HepG2 (cell line): ENCODE measurements around the gene RNF13. TPM values are rescaled to one million over a fixed set of nuclear protein-coding genes. Genes with fewer than 3 reads are reported as not detected.

Experiments used
- ATAC-seq: fragments of 200-7000 bp; cut with Tn5 transposase; 3 replicates; pipeline ENCODE4 v1.9.1; 2020; ENCODE audit warnings: mild to moderate bottlenecking, moderate library complexity
- BruUV-seq: library from RNA; stranded (reverse); fragments of 400-500 nt; replicated peaks from 2 replicates; lab custom pipeline; 2021; lab: Mats Ljungman, UMichigan
- CTCF ChIA-PET: fragments of 300-600 bp; formaldehyde crosslinking; extraction: SDS; loops from one replicate; lab custom pipeline; 2021; ENCODE audit warnings: low total read pairs, inconsistent platforms, low intra/inter-chr PET ratio; lab: Yijun Ruan, JAX
- POLR2A ChIA-PET: fragments of 350-600 bp; sonication (Branson Sonifier 250); formaldehyde crosslinking; loops from one replicate; lab custom pipeline; 2020; ENCODE audit warnings: antibody characterized with exemption, inconsistent platforms; lab: Yijun Ruan, JAX
- DNase-seq: peaks from one replicate; pipeline ENCODE4 v3.0.0-alpha.2; 2015; ENCODE audit warnings: low spot score
- FAIRE-seq: peaks from 3 replicates; lab custom pipeline; 2011; peaks lifted over from hg19 to GRCh38; lab: Jason Lieb, UNC
- H2AFZ ChIP-seq: one replicate; pipeline ENCODE4 v1.6.1; 2011; ENCODE audit warnings: low read length, inconsistent platforms
- H3K27ac ChIP-seq: fragments of 300-600 bp; 3 replicates; pipeline ENCODE4 v1.8.0; 2011; ENCODE audit warnings: mixed run types, mild to moderate bottlenecking, mixed read lengths, low read length, inconsistent platforms; ENCODE audit not compliant: insufficient read depth; ENCODE audit errors: extremely low read length
- H3K27me3 ChIP-seq, 2 experiments: fragments of 200-600 bp in 1 of 2; 2 replicates in 1 of 2; 3 replicates in 1 of 2; pipeline versions ENCODE4 v1.6.0 to v1.8.0; 2011; ENCODE audit warnings: low read length in 2 of 2, mild to moderate bottlenecking in 2 of 2, moderate library complexity in 2 of 2, inconsistent platforms in 1 of 2; ENCODE audit not compliant: insufficient read depth in 2 of 2, control insufficient read depth in 1 of 2
- H3K36me3 ChIP-seq, 2 experiments: fragments of 200-600 bp in 1 of 2; replicated peaks in 1 of 2; 2 replicates in 1 of 2; 3 replicates in 1 of 2; pipeline versions ENCODE4 v1.5.1 to v1.8.0; 2011; ENCODE audit warnings: low read length in 2 of 2, inconsistent platforms in 1 of 2; ENCODE audit not compliant: insufficient read depth in 2 of 2, control insufficient read depth in 1 of 2
- H3K4me1 ChIP-seq: 2 replicates; pipeline ENCODE4 v1.5.1; 2012; ENCODE audit warnings: low read length, inconsistent platforms; ENCODE audit not compliant: insufficient read depth
- H3K4me2 ChIP-seq: 2 replicates; pipeline ENCODE4 v1.6.0; 2011; ENCODE audit warnings: low read depth, low read length, inconsistent platforms
- H3K4me3 ChIP-seq, 3 experiments: fragments of 200-600 bp in 1 of 3; sonication (generic), shearing (Covaris generic) in 1 of 3; replicated peaks in 1 of 3; 2 replicates each; pipeline ENCODE4 v1.5.1; 2011 to 2016; ENCODE audit warnings: low read length in 3 of 3, inconsistent platforms in 2 of 3, low read depth in 2 of 3, mild to moderate bottlenecking in 2 of 3, control low read depth in 1 of 3, mixed read lengths in 1 of 3; ENCODE audit not compliant: insufficient read depth in 1 of 3
- H3K79me2 ChIP-seq: one replicate; pipeline ENCODE4 v1.6.1; 2011; ENCODE audit warnings: low read length, inconsistent platforms; ENCODE audit not compliant: insufficient read depth
- H3K9ac ChIP-seq: 2 replicates; pipeline ENCODE4 v1.6.0; 2011; ENCODE audit warnings: mild to moderate bottlenecking, low read depth, low read length, inconsistent platforms; ENCODE audit not compliant: insufficient read depth
- H3K9me3 ChIP-seq: 2 replicates; pipeline ENCODE4 v1.5.1; 2012; ENCODE audit warnings: mild to moderate bottlenecking, low read length
- H4K20me1 ChIP-seq: 2 replicates; pipeline ENCODE4 v1.6.0; 2011; ENCODE audit warnings: inconsistent platforms, mild to moderate bottlenecking, low read length, moderate library complexity; ENCODE audit not compliant: insufficient read depth
- DDIT3 ChIP-seq: sonication (generic); formaldehyde crosslinking; IDR thresholded peaks from 2 replicates; pipeline ENCODE4 v1.4.0; 2020; ENCODE audit warnings: mild to moderate bottlenecking, missing genetic modification reagents
- EZH2 ChIP-seq: conservative IDR thresholded peaks from 2 replicates; pipeline ENCODE4 v1.6.1; 2012; ENCODE audit warnings: mild to moderate bottlenecking, low read depth, low read length, moderate library complexity
- HBP1 ChIP-seq: IDR thresholded peaks from 2 replicates; pipeline ENCODE4 v1.6.1; 2016; ENCODE audit warnings: low read depth, control low read depth
- HIC2 ChIP-seq: sonication (generic); formaldehyde crosslinking; IDR thresholded peaks from 2 replicates; pipeline ENCODE4 v1.9.0; 2022; ENCODE audit warnings: low read depth, missing genetic modification reagents
- HMG20B ChIP-seq: conservative IDR thresholded peaks from 2 replicates; pipeline ENCODE4 v1.6.1; 2016; ENCODE audit warnings: missing genetic modification reagents, missing compliant biosample characterization
- HOXD1 ChIP-seq: sonication (generic); formaldehyde crosslinking; IDR thresholded peaks from 2 replicates; pipeline ENCODE4 v1.5.0; 2020; ENCODE audit warnings: missing genetic modification reagents
- KLF6 ChIP-seq: IDR thresholded peaks from 2 replicates; pipeline ENCODE4 v1.8.0; 2016; ENCODE audit warnings: missing biosample characterization, missing genetic modification reagents
- TFDP2 ChIP-seq: sonication (generic); formaldehyde crosslinking; IDR thresholded peaks from 2 replicates; pipeline ENCODE4 v1.4.0; 2020; ENCODE audit warnings: missing genetic modification reagents
- TGIF2 ChIP-seq: IDR thresholded peaks from 2 replicates; pipeline ENCODE4 v1.6.1; 2016; ENCODE audit warnings: control low read depth, missing compliant biosample characterization
- ZNF382 ChIP-seq: sonication (generic); formaldehyde crosslinking; IDR thresholded peaks from 2 replicates; pipeline ENCODE4 v1.5.0; 2020; ENCODE audit warnings: missing genetic modification reagents, mild to moderate bottlenecking, borderline replicate concordance
- ZNF513 ChIP-seq: sonication (generic); formaldehyde crosslinking; conservative IDR thresholded peaks from 2 replicates; pipeline ENCODE4 v1.5.0; 2020; ENCODE audit warnings: missing genetic modification reagents
- ZNF589 ChIP-seq: sonication (generic); formaldehyde crosslinking; conservative IDR thresholded peaks from 2 replicates; pipeline ENCODE4 v1.8.0; 2022; ENCODE audit warnings: mild to moderate bottlenecking, moderate library complexity, missing genetic modification reagents
- ZSCAN25 ChIP-seq: sonication (generic); formaldehyde crosslinking; IDR thresholded peaks from 2 replicates; pipeline ENCODE4 v1.8.0; 2022; ENCODE audit warnings: mild to moderate bottlenecking, missing genetic modification reagents
- WGBS: methylation state at CpG from one replicate; pipeline ENCODE4 v1.1.6; 2017; ENCODE audit warnings: low lambda C conversion rate; 5-methylcytosine and 5-hydroxymethylcytosine counted together
- in situ Hi-C: cut with HindIII; loops from 2 replicates; pipeline ENCODE4 v1.10.0; 2017; ENCODE audit warnings: low pct_unique_long_range_greater_than_20kb; ENCODE audit not compliant: extremely low pct_ligation_motif_present
- intact Hi-C: fragments of 100-400 bp; cut with micrococcal nuclease; formaldehyde crosslinking; loops from one replicate; pipeline ENCODE4 v1.10.0; 2022; ENCODE audit not compliant: unreplicated experiment
- polyA plus RNA-seq, 8 experiments: library from polyadenylated mRNA; depleted of rRNA in 3 of 8; stranded (reverse) in 7 of 8; unstranded in 1 of 8; fragments of >200 nt; fragmentation: Illumina TruSeq in 4 of 8; extraction: Trizol in 4 of 8; gene quantifications; 2 replicates each; pipeline versions ENCODE4 v1.2.1 to v1.2.3, GENCODE V29; 2011 to 2016; ENCODE audit warnings: low read depth in 4 of 8, missing spikeins in 1 of 8, mixed read lengths in 1 of 8; ENCODE audit not compliant: insufficient read depth in 1 of 8
- total RNA-seq, 5 experiments: library from RNA; depleted of rRNA; stranded (reverse); fragments of >200 nt; fragmentation: Illumina TruSeq; extraction: Trizol; gene quantifications; 2 replicates each; pipeline ENCODE4 v1.2.3, GENCODE V29; 2016; ENCODE audit warnings: low read depth in 1 of 5

The RNF13 gene
- total and polyA plus RNA-seq, 2 of the 13 experiments (the other 11 are each of a cell fraction or from before 2014, with no cell fraction given) = 39.8 to 46.0 TPM

- Histone ChIP-seq H2AFZ (no peak overlapping the region), H3K4me1 (no peaks in the 10 kb centered on the region; the same call in 1 of the 2 replicates), H3K27me3 (no peaks in the 10 kb centered on the region), H3K4me3 (no peak overlapping the region), H3K4me2 (no peak overlapping the region), H4K20me1 (no peaks in the 10 kb centered on the region), H3K9ac (no peak overlapping the region), H3K79me2 (no peaks in the 10 kb centered on the region), H3K9me3 (no peaks in the 10 kb centered on the region), H3K36me3 (peaks cover 0 to 6% of the 10 kb centered on the region in 2 experiments; a peak in 1 of 5 replicates)
- intact Hi-C loops = no loop called here
- WGBS = 93% methylated on average over 2 of the region's 2 CpGs
- in situ Hi-C loops = no loop called here
- no TSS peak for BruUV-seq
- no peak for DNase-seq
- no peak for FAIRE-seq
- no peak for ATAC-seq
- ChIA-PET POLR2A (no interaction called here), CTCF (no interaction called here)
- TF ChIP-seq TFDP2 (no peak), HMG20B (CRISPR knock-in tag) (no peak), HOXD1 (no peak), ZSCAN25 (CRISPR knock-in tag) (no peak), HBP1 (CRISPR knock-in tag) (no peak), ZNF513 (CRISPR knock-in tag) (no peak), KLF6 (CRISPR knock-in tag) (no peak), ZNF589 (CRISPR knock-in tag) (no peak), HIC2 (CRISPR knock-in tag) (no peak), DDIT3 (CRISPR knock-in tag) (no peak), EZH2 (no peak), TGIF2 (CRISPR knock-in tag) (no peak), ZNF382 (CRISPR knock-in tag) (no peak)
- TF ChIP-seq, all 625 proteins: peak for 0
- no peak overlapping the region for H3K27ac ChIP-seq
Observed at GRCh38 chr3:149895769-149896168, 82.8 kb downstream of the RNF13 start.
